Naive thymus-derived CD4-positive, alpha-beta T cell (primary cell): ENCODE data around the gene SBF1. TPM values are rescaled to one million over a fixed set of nuclear protein-coding genes. Genes with fewer than 3 reads are reported as not detected.

ENCODE experiments used
- ATAC-seq: fragments of 150-1000 bp; cut with Tn5 transposase; 2 replicates; pipeline ENCODE4 v1.10.0; 2021; ENCODE audit warnings: mild to moderate bottlenecking, moderate library complexity
- CTCF ChIA-PET: fragments of 350-600 bp; sonication (Branson Sonifier 250); formaldehyde crosslinking; loops from one replicate; lab custom pipeline; 2021; ENCODE audit warnings: antibody characterized with exemption; lab: Charles Lee
- POLR2A ChIA-PET: fragments of 350-600 bp; sonication (Branson Sonifier 250); formaldehyde crosslinking; loops from one replicate; lab custom pipeline; 2021; ENCODE audit warnings: antibody characterized with exemption, inconsistent platforms; lab: Charles Lee
- DNase-seq, 9 donors: peaks; one replicate each; pipeline versions ENCODE4 v3.0.0 to v3.0.0-alpha.2; 2020 to 2022; ENCODE audit warnings: mixed read lengths in 1 of 9
- H3K27ac ChIP-seq: one replicate; pipeline ENCODE4 v1.7.0; 2013; ENCODE audit warnings: mild to moderate bottlenecking, low read depth, low read length, moderate library complexity
- H3K27me3 ChIP-seq, 2 donors: one replicate each; pipeline ENCODE4 v1.7.0; 2013; ENCODE audit warnings: low read length in 2 of 2, mild to moderate bottlenecking in 2 of 2, moderate library complexity in 2 of 2; ENCODE audit not compliant: control insufficient read depth in 2 of 2, insufficient read depth in 2 of 2
- H3K36me3 ChIP-seq, 3 experiments: 1 replicate in 2 of 3; 2 replicates in 1 of 3; pipeline ENCODE4 v1.7.0; 2013; ENCODE audit warnings: low read length in 3 of 3, mild to moderate bottlenecking in 3 of 3, moderate library complexity in 1 of 3; ENCODE audit not compliant: insufficient read depth in 3 of 3, control insufficient read depth in 2 of 3
- H3K4me1 ChIP-seq, 2 donors: one replicate each; pipeline ENCODE4 v1.7.0; 2013; ENCODE audit warnings: low read length in 2 of 2, mild to moderate bottlenecking in 2 of 2, moderate library complexity in 1 of 2; ENCODE audit not compliant: control insufficient read depth in 2 of 2, insufficient read depth in 2 of 2
- H3K4me3 ChIP-seq: 2 replicates; pipeline ENCODE4 v1.7.0; 2013; ENCODE audit warnings: mild to moderate bottlenecking, low read length
- H3K9me3 ChIP-seq, 3 experiments: 1 replicate in 2 of 3; 2 replicates in 1 of 3; pipeline ENCODE4 v1.7.0; 2013; ENCODE audit warnings: low read length in 3 of 3; ENCODE audit not compliant: control insufficient read depth in 2 of 3
- H3K27ac Mint-ChIP-seq, 9 donors: one replicate each; pipeline ENCODE4 v1.8.0; 2020 to 2022; ENCODE audit warnings: mixed read lengths in 9 of 9, mild to moderate bottlenecking in 8 of 9, moderate library complexity in 5 of 9, inconsistent platforms in 2 of 9
- H3K27me3 Mint-ChIP-seq, 5 donors: one replicate each; pipeline ENCODE4 v1.8.0; 2021 to 2022; ENCODE audit warnings: mixed read lengths in 5 of 5, mild to moderate bottlenecking in 1 of 5
- H3K36me3 Mint-ChIP-seq, 5 donors: one replicate each; pipeline ENCODE4 v1.8.0; 2020 to 2022; ENCODE audit warnings: mixed read lengths in 5 of 5, mild to moderate bottlenecking in 3 of 5, inconsistent platforms in 1 of 5
- H3K4me1 Mint-ChIP-seq, 7 donors: one replicate each; pipeline ENCODE4 v1.8.0; 2020 to 2022; ENCODE audit warnings: mixed read lengths in 7 of 7, mild to moderate bottlenecking in 3 of 7, inconsistent platforms in 1 of 7
- H3K4me3 Mint-ChIP-seq, 10 donors: one replicate each; pipeline ENCODE4 v1.8.0; 2020 to 2022; ENCODE audit warnings: mild to moderate bottlenecking in 10 of 10, mixed read lengths in 10 of 10, moderate library complexity in 6 of 10, inconsistent platforms in 2 of 10
- H3K9me3 Mint-ChIP-seq, 11 donors: one replicate each; pipeline ENCODE4 v1.8.0; 2020 to 2022; ENCODE audit warnings: mixed read lengths in 11 of 11, mild to moderate bottlenecking in 4 of 11, inconsistent platforms in 1 of 11, moderate library complexity in 1 of 11
- intact Hi-C, 2 donors: fragments of 100-400 bp; cut with micrococcal nuclease; formaldehyde crosslinking; loops; one replicate each; pipeline ENCODE4 v1.15.1; 2023
- polyA plus RNA-seq, 2 donors: library from polyadenylated mRNA; unstranded; fragments of 300-500 nt; fragmentation: Illumina TruSeq; gene quantifications; one replicate each; pipeline ENCODE4 v1.2.3, GENCODE V29; 2021
- total RNA-seq, 6 experiments: library from RNA in 5 of 6; stranded (reverse) in 5 of 6; gene quantifications; 1 replicate in 5 of 6; 2 replicates in 1 of 6; pipeline ENCODE4 v1.2.3 and lab custom pipeline; 2021 to 2026

SBF1 gene
- total and polyA plus RNA-seq, 7 experiments from 2014 or later: 15.2 to 209 (median 170) TPM

GRCh38 chr22:50483106-50483505 lies 8.3 kb upstream of the SBF1 start:
- Histone ChIP-seq H3K4me1 (peaks cover 4 to 8% of the 10 kb centered on the region in 2 donors), H3K36me3 (no peaks in the 10 kb centered on the region), H3K4me3 (no peak overlapping the region), H3K9me3 (no peaks in the 10 kb centered on the region), H3K27ac (no peak overlapping the region), H3K27me3 (no peaks in the 10 kb centered on the region)
- ChIA-PET POLR2A (interaction anchor here (1.3 to 2.1 kb wide), 3 partner anchors 10 to 15 kb away, joined by 3 to 6 read pairs (median 4); no protein-coding TSS in a partner anchor), CTCF (interaction anchor here (0.7 to 0.8 kb wide), 2 partner anchors 10 to 16 kb away, joined by 3 read pairs; no protein-coding TSS in a partner anchor)
- ATAC-seq: no peak
- intact Hi-C loops: no loop called here
- Mint-ChIP-seq H3K4me1 (peaks cover 0 to 15% (median 7%) of the 10 kb centered on the region in 7 donors), H3K27me3 (peaks cover 0 to 24% (median 0%) of the 10 kb centered on the region in 5 donors), H3K4me3 (peak overlapping the region in 6 of 10 donors; percentile 13 to 85 (median 37)), H3K36me3 (peaks cover 0 to 1% (median 0%) of the 10 kb centered on the region in 5 donors), H3K9me3 (no peaks in the 10 kb centered on the region), H3K27ac (no peak overlapping the region)
- DNase-seq: no peak

DNA sequence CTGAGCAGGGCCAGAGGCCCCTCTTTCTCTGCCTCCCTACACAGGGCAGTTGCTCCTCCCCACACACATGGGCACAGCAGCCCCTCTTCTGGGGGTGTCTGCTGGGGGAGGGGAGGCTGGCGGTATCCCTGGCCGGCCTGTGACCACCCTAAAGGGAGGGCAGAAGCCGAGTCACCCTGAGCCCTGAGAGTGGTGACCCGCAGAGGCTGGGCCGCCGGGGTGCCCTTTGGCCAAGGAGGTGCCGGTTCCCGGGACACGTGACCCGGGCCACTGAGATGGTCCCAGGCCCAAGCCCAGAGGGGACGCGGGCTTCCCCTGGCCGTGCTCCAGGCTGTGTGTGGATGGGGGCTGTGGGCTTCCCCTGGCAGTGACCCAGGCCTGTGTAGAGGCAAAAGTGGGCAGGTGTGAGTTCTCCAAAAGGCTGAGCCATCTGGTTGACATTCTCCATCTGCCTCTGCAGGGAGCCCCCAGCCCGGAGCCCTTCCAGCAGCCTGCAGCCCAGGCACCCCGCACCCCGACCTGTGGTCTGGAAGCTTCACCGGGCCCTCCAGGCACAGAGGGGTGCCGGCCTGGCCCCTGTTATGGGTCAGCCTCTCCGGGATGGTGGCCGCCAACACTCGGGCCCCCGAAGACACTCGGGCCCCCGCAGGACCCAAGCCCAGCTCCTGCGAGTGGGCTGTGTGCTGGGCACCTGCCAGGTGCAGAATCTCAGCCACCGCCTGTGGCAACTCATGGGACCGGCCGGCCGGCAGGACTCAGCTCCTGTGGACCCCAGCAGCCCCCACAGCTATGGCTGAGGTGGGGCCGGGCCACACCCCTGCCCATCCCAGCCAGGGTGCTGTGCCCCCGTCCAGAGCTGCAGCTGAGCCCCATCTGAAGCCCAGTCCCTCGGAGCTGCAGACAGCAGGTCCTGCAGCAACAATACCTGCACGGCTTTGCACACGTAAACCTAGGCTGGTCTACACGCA lies 7.6 kb upstream of the SBF1 start:
- ATAC-seq (no peak), DNase-seq (no peak)
- intact Hi-C loops: no loop called here
- peak overlapping the region; percentile 39 for H3K4me3 ChIP-seq
- H3K27me3 ChIP-seq: no peaks in the 10 kb centered on the region
- POLR2A ChIA-PET: interaction anchor here (1.3 to 2.4 kb wide), 5 partner anchors 9 to 21 kb away, joined by 3 to 6 read pairs (median 4); no protein-coding TSS in a partner anchor
- peaks cover 4 to 8% of the 10 kb centered on the region in 2 donors for H3K4me1 ChIP-seq
- H3K36me3 ChIP-seq: no peaks in the 10 kb centered on the region
- Mint-ChIP-seq H3K27ac (peak overlapping the region in 2 of 9 donors; percentile 24 to 68), H3K9me3 (no peaks in the 10 kb centered on the region), H3K27me3 (peaks cover 0 to 24% (median 0%) of the 10 kb centered on the region in 5 donors), H3K36me3 (peaks cover 0 to 1% (median 0%) of the 10 kb centered on the region in 5 donors), H3K4me1 (peaks cover 0 to 15% (median 7%) of the 10 kb centered on the region in 7 donors), H3K4me3 (peak overlapping the region; percentile 49 to 85 (median 75))
- no peak overlapping the region for H3K27ac ChIP-seq
- H3K9me3 ChIP-seq: no peaks in the 10 kb centered on the region
- CTCF ChIA-PET: interaction anchor here (0.7 to 0.8 kb wide), 2 partner anchors 9 to 15 kb away, joined by 3 read pairs; no protein-coding TSS in a partner anchor

GRCh38 chr22:50481440-50482106 lies 6.7 kb upstream of the SBF1 start, which contains the start of gene ADM2:
Gene ADM2, plus strand, starts transcription at chr22:50481543. Its CDS starts 305 bp downstream, at chr22:50481848.
- Histone ChIP-seq H3K27me3 (no peaks in the 10 kb centered on the region), H3K36me3 (no peaks in the 10 kb centered on the region), H3K4me1 (peaks cover 4 to 8% of the 10 kb centered on the region in 2 donors), H3K9me3 (no peaks in the 10 kb centered on the region), H3K4me3 (peak within 1 kb of the TSS; percentile 39), H3K27ac (peak within 1 kb of the TSS; percentile 45)
- Mint-ChIP-seq H3K36me3 (peaks cover 0 to 1% (median 0%) of the 10 kb centered on the region in 5 donors), H3K4me3 (peak within 1 kb of the TSS; percentile 58 to 85 (median 78)), H3K27me3 (peaks cover 0 to 28% (median 0%) of the 10 kb centered on the region in 5 donors), H3K9me3 (no peaks in the 10 kb centered on the region), H3K27ac (peak within 1 kb of the TSS in 6 of 9 donors; percentile 20 to 78 (median 61)), H3K4me1 (peaks cover 0 to 18% (median 7%) of the 10 kb centered on the region in 7 donors)
- CTCF ChIA-PET: no interaction called here
- POLR2A ChIA-PET: interaction anchor here (1.5 to 2.9 kb wide), 3 partner anchors 11 to 22 kb away, joined by 3 to 11 read pairs (median 6); no protein-coding TSS in a partner anchor
- ATAC-seq (peak; percentile 86), DNase-seq (peak; percentile 36 to 79 (median 59))
- intact Hi-C loops: loop anchor here in 1 of 2 donors (1.0 kb wide), 1 partner anchor 11 kb away; no protein-coding TSS in a partner anchor

GRCh38 chr22:50481045-50481439 lies 6.2 kb upstream of the SBF1 start:
- Mint-ChIP-seq H3K4me3 (peak overlapping the region; percentile 42 to 85 (median 72)), H3K27ac (peak overlapping the region in 1 of 9 donors; percentile 55), H3K9me3 (no peaks in the 10 kb centered on the region), H3K36me3 (peaks cover 0 to 1% (median 0%) of the 10 kb centered on the region in 5 donors), H3K4me1 (peaks cover 0 to 15% (median 7%) of the 10 kb centered on the region in 7 donors), H3K27me3 (peaks cover 0 to 28% (median 0%) of the 10 kb centered on the region in 5 donors)
- Histone ChIP-seq H3K4me3 (peak overlapping the region; percentile 39), H3K9me3 (no peaks in the 10 kb centered on the region), H3K4me1 (peaks cover 4 to 8% of the 10 kb centered on the region in 2 donors), H3K36me3 (no peaks in the 10 kb centered on the region), H3K27me3 (no peaks in the 10 kb centered on the region), H3K27ac (peak overlapping the region; percentile 45)
- intact Hi-C loops: loop anchor here in 1 of 2 donors (1.0 kb wide), 1 partner anchor 11 kb away; no protein-coding TSS in a partner anchor
- DNase-seq (no peak), ATAC-seq (no peak)
- ChIA-PET POLR2A (interaction anchor here (1.5 to 2.9 kb wide), 3 partner anchors 11 to 22 kb away, joined by 3 to 11 read pairs (median 6); no protein-coding TSS in a partner anchor), CTCF (no interaction called here)

DNA sequence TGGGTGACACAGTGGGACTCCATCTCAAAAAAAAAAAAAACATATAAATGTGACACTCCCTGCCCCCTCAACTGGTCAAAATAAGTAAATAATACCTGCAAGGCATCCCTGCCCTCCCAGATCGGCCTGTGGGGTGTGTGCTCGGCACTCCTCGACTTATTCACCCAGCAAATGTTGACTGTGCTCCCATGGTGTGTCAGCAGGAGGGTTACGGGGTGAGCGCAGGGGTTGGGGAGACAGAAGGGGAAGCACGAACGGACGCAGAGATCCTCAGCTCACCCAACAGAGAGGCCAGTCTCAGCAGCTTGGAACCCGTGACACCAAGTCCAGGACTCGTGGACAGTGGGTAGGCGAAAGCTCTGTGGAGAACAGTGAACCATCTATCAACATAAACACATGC lies 4.9 kb upstream of the SBF1 start:
- no peak overlapping the region for H3K27ac ChIP-seq
- no peaks in the 10 kb centered on the region for H3K27me3 ChIP-seq
- ATAC-seq: no peak
- POLR2A ChIA-PET: interaction anchor here (1.0 to 2.9 kb wide), 5 partner anchors 10 to 36 kb away, joined by 3 to 11 read pairs (median 4); partner anchors contain the start of genes LMF2 and NCAPH2
- H3K36me3 Mint-ChIP-seq: peaks cover 0 to 1% (median 0%) of the 10 kb centered on the region in 5 donors
- no peak for DNase-seq
- peak overlapping the region in 6 of 9 donors; percentile 0 to 78 (median 54) for H3K27ac Mint-ChIP-seq
- peak overlapping the region in 9 of 10 donors; percentile 65 to 85 (median 74) for H3K4me3 Mint-ChIP-seq
- H3K27me3 Mint-ChIP-seq: peaks cover 0 to 28% (median 0%) of the 10 kb centered on the region in 5 donors
- H3K9me3 Mint-ChIP-seq: no peaks in the 10 kb centered on the region
- intact Hi-C loops: loop anchor here in 1 of 2 donors (10.0 kb wide), 1 partner anchor 205 kb away; the partner anchor contains the start of gene MAPK11
- no peak overlapping the region for H3K4me3 ChIP-seq
- peaks cover 0 to 3% (median 0%) of the 10 kb centered on the region in 3 experiments for H3K36me3 ChIP-seq
- H3K4me1 ChIP-seq: peaks cover 7 to 8% of the 10 kb centered on the region in 2 donors
- no peaks in the 10 kb centered on the region for H3K9me3 ChIP-seq
- CTCF ChIA-PET: interaction anchor here (0.5 to 1.3 kb wide), 3 partner anchors 10 to 88 kb away, joined by 3 to 5 read pairs (median 3); no protein-coding TSS in a partner anchor
- peaks cover 0 to 19% (median 10%) of the 10 kb centered on the region in 7 donors for H3K4me1 Mint-ChIP-seq
